Spinal cord (tissue), 10 donors: ENCODE results near the gene DNAL1. TPM values are rescaled to one million over a fixed set of nuclear protein-coding genes. Genes with fewer than 3 reads are reported as not detected.

ENCODE experiments used
- DNase-seq, 6 donors: peaks; one replicate each; pipeline versions ENCODE4 v3.0.0 to v3.0.0-alpha.2; 2013 to 2015; ENCODE audit warnings: low spot score in 6 of 6, low read depth in 4 of 6
- H3K27ac ChIP-seq: one replicate; pipeline ENCODE4 v1.5.1; 2013; ENCODE audit warnings: low read depth, low read length, control low read depth
- H3K27me3 ChIP-seq: one replicate; pipeline ENCODE4 v1.6.1; 2013; ENCODE audit warnings: low read length; ENCODE audit not compliant: control insufficient read depth, insufficient read depth
- H3K36me3 ChIP-seq: one replicate; pipeline ENCODE4 v1.6.1; 2013; ENCODE audit warnings: low read length; ENCODE audit not compliant: control insufficient read depth, insufficient read depth
- H3K4me1 ChIP-seq: one replicate; pipeline ENCODE4 v1.6.1; 2013; ENCODE audit warnings: low read length; ENCODE audit not compliant: control insufficient read depth, insufficient read depth
- H3K4me3 ChIP-seq: one replicate; pipeline ENCODE4 v1.5.1; 2013; ENCODE audit warnings: low read depth, low read length, control low read depth
- H3K9me3 ChIP-seq: one replicate; pipeline ENCODE4 v1.6.1; 2013; ENCODE audit warnings: low read length; ENCODE audit not compliant: control insufficient read depth, insufficient read depth
- WGBS: methylation state at CpG from one replicate; pipeline ENCODE4 v1.1.5; 2013; ENCODE audit warnings: missing lambda C conversion rate; ENCODE audit not compliant: insufficient coverage; 5-methylcytosine and 5-hydroxymethylcytosine counted together
- polyA plus RNA-seq, 2 donors: library from polyadenylated mRNA; unstranded; fragments of 120-200 nt; gene quantifications; one replicate each; pipeline ENCODE4 v1.2.1, GENCODE V29; 2013; ENCODE audit not compliant: insufficient read length in 2 of 2
- total RNA-seq, 2 donors: library from RNA; depleted of rRNA in 1 of 2; stranded (reverse); fragments of 120-200 nt in 1 of 2; fragments of >200 nt in 1 of 2; gene quantifications; one replicate each; pipeline versions ENCODE4 v1.2.3 to v1.2.4, GENCODE V29; 2013 to 2014
- donor health status: healthy.

Gene DNAL1
- total and polyA plus RNA-seq, 4 donors = 15.4 to 26.0 (median 20.2) TPM

DNA sequence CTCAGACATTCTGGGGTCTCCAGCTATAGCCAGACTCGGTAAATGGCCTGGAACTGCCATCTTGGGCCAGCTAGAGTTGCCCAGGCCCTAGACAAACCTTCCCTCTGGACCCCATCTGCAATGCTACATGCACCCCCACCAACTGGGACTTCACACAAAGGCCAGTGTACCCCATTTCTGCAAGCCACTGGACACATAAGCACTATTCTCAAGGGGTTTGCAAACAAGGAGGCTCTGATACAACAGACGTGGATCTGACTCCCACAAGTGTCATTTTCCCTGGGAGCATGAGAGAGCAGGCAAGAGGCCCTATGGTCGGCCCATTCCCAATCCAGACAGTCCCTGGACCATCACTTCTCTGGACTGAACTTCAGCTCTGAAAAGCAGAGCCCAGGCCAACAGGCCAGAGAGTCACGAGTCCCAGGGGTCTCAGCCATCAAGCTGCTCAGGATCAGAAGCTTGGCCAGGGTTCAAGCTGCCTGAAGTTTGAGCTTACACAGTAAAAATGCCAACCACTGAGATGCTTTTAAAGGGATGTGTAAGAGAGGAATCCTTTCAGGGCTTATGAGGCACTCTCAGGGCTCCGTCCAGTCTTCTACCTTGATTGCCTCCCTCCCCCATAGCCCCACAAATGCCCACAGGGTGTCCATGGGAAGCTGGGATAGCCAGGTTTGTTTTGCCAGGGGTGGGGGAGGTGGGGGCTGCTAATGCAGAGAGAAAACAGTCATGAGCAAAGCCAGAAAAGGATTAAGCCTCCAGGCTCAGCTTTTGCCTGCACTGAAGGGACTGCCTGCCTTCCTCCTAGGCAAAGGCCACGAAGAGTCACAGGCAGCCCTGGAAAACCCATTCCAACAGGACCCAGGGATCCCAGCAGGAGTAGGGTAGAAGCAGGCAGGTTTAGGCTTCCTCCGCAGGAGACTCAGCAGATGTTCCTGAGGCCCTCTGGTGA lies 101.1 kb downstream of the DNAL1 start:
- Histone ChIP-seq H3K36me3 (peaks cover 5% of the 10 kb centered on the region), H3K27ac (peak overlapping the region; percentile 37), H3K27me3 (no peaks in the 10 kb centered on the region), H3K4me3 (no peak overlapping the region), H3K4me1 (peaks cover 78% of the 10 kb centered on the region), H3K9me3 (no peaks in the 10 kb centered on the region)
- DNase-seq = no peak
- WGBS = 72% methylated on average over 4 of the region's 7 CpGs

DNA sequence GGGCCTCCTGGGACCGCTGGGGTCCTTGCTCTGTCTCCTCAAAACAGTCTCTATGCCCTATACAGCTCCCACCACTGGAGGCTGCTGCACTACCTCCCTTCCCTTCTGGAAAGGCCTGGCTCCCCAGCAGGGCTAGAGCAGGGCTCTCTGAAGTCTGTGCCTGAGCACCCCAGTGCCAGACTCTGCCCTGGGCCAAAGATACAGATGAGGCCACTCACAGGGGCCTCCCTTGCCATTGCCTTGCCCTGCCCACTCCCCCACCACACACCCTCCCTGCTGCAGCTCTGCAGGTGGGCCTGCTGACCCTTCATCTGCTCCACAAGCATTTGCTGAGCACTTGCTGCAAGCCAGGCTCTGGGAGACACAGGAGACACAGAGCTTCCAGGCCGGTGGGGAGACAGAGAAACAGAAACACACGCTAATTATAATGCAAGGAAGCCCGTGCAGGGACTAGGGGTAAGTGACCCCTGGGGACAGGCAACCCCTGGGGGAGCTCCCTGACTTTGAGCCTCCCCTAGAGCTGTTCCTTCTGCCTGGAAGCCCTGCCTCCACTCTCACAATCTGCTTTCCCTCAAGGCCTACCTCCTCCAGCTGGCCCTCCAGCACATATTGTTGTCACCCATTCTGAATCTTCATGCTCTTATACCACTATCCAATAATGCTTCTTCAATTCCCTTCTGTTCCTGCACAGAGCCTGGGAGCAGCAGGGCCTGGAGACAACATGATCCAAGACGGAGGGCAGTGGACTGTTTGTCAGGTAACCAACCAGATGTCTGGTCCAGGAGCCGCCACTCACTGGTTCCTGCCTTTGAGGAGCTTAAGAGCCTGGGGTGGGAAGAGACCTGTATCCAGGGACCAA lies 102.0 kb downstream of the DNAL1 start:
- Histone ChIP-seq H3K4me1 (peaks cover 78% of the 10 kb centered on the region), H3K9me3 (no peaks in the 10 kb centered on the region), H3K27me3 (no peaks in the 10 kb centered on the region), H3K27ac (peak overlapping the region; percentile 37), H3K36me3 (peaks cover 5% of the 10 kb centered on the region), H3K4me3 (no peak overlapping the region)
- DNase-seq = no peak
- 49% methylated on average over 6 of the region's 6 CpGs for WGBS

DNA sequence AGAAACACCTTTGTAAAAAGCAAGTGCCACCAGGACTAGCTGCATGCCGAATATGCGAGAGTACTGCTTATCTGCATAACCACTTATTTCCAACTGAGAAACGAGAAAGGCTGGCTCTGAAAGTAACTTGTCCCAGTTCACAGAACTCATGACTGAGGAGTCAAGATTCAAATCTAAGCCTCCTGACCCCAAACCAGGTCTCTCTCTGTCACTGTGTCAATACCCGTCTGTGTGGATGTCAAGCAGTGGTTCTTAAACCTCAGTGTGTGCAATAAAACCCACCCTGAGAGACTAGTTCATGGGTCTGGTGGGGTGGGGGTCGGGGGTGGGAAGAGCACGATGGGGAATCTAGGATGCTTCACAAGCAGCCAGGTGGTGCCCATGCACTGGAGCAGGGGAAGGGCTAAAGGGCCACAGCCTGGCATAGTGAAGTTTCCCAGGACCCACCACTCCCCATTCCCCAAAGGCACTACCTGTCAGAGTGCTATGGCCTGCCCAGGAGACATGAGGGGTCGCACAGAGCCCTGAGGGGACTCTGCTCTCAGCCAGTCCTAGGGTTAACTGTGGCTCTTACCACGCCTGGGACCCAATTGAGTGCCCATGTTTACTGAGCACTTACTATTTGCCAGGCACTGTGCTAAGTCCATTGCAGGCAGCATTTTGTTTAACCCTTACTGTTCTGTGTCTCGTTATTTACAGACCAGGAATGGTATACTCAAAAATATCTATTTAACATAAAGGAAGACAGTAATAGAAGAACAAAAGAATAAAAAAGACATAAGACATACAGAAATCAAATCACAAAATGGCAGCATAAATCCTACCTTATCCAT lies 102.8 kb downstream of the DNAL1 start:
- H3K36me3 ChIP-seq = peaks cover 2% of the 10 kb centered on the region
- H3K9me3 ChIP-seq = no peaks in the 10 kb centered on the region
- no peak overlapping the region for H3K27ac ChIP-seq
- DNase-seq = no peak
- H3K4me1 ChIP-seq = peaks cover 78% of the 10 kb centered on the region
- WGBS = 92% methylated on average over 5 of the region's 9 CpGs
- H3K27me3 ChIP-seq = no peaks in the 10 kb centered on the region
- no peak overlapping the region for H3K4me3 ChIP-seq

DNA sequence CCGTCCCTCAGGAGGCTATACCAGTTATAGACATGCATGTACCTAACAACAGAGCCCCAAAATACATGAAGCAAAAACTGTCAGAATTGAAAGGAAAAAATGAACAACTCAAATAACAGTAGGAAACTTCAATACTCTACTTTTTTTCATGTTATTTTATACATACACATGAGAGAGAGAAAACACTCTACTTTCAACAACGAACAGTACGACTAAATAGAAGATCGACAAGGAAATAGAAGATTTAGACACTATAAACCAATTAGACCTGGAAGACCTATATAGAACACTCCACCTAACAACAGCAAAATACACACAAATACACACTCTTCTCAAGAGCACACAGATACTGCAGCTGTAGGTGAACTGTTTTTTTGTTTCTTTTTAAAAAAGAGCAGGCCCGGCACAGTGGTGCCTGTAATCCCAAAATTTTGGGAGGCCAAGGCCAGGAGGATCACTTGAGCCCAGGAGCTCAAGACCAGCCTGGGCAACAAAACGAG lies 104.1 kb downstream of the DNAL1 start:
- Histone ChIP-seq H3K9me3 (no peaks in the 10 kb centered on the region), H3K27me3 (no peaks in the 10 kb centered on the region), H3K27ac (no peak overlapping the region), H3K4me3 (no peak overlapping the region), H3K36me3 (peaks cover 2% of the 10 kb centered on the region), H3K4me1 (peaks cover 79% of the 10 kb centered on the region)
- 100% methylated on average over 1 of the region's 6 CpGs for WGBS
- DNase-seq = no peak

DNA sequence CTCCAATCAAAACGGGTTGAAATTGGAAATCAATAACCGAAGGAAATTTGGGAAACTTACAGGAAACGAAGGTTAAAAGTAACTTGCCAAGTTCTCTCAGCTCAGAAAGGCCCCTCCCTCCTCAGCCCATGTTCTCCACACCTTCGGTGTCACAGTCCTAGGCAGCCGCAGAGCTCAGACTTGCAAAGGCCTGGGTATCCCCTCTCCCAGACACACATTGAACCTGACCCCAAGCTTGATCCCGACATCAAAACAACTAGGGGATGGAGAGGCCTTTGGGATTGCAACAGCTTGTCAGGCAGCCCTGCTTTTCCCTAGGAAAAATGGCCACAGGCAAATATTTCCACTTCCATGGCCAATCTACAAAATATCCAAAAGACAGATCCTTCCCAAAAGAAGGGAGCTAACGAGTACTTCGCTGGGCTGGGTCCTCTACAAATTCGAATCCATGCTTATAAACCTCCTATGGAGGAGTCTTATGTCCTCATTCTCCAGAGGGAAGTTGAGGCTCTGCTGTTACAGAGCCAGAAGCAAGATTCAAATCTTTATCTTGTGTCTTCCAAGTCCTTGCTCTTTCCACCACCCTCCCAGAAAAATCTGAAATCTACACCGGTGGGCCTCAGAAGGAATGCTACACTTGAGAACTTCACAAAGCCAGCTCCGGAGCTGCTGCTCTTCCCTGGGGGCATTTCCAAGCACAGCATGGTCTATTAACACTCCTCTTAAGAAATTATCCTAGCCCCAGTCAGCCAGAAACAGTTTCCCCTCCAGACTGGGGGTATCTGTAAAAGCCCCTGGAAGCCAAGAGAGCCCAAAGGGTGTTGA lies 105.1 kb downstream of the DNAL1 start:
- Histone ChIP-seq H3K27me3 (no peaks in the 10 kb centered on the region), H3K36me3 (no peaks in the 10 kb centered on the region), H3K27ac (peak overlapping the region; percentile 55), H3K4me3 (no peak overlapping the region), H3K9me3 (no peaks in the 10 kb centered on the region), H3K4me1 (peaks cover 79% of the 10 kb centered on the region)
- no peak for DNase-seq
- WGBS = 57% methylated on average over 8 of the region's 11 CpGs

DNA sequence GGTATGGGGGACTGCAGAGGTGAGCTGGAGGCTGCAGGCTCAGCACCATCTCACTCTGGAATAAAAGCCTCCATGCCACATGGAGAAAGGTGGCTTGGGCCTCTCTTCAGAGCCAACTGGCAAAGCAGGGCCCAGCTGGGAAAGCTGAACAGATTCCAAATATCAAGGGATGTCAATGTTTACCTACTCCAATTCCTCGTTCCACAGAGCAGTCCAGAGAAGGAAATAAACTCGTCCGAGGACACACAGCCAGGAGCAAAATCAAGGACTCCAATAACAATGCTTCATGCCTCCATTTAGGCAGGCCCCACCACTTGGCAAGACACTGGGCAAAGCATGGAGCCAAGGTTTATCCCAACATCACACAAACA lies 105.7 kb downstream of the DNAL1 start:
- WGBS = 52% methylated on average over 3 of the region's 3 CpGs
- Histone ChIP-seq H3K4me1 (peaks cover 79% of the 10 kb centered on the region), H3K36me3 (no peaks in the 10 kb centered on the region), H3K9me3 (no peaks in the 10 kb centered on the region), H3K4me3 (no peak overlapping the region), H3K27ac (no peak overlapping the region), H3K27me3 (no peaks in the 10 kb centered on the region)
- peak in 1 of 6 donors; percentile 40 for DNase-seq

DNA sequence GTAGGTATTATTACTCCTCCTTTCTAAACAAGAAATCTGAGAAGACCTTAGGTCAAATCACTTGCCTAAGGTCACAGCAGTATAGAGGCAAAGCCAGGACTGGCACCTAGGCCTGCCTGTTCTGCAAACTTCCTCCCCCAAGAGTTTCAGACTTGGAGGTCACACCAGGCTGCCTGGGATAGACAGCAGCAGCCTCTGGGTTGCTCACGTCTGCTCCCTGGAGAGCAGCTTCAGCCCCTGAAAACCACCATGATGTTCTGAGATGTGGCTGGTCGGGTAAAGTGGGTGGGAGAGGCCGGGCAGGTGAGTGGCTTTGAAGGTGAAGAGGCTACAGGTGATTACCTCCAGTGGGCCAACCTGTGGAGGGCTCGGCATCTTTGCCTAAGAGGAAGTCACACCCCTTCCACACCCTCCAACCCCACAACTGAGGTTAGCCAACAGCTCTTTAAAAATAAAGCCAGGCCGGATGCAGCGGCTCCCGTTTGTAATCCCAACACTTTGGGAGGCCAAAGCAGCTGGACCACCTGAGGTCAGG lies 106.4 kb downstream of the DNAL1 start:
- H3K36me3 ChIP-seq = no peaks in the 10 kb centered on the region
- H3K9me3 ChIP-seq = no peaks in the 10 kb centered on the region
- no peaks in the 10 kb centered on the region for H3K27me3 ChIP-seq
- WGBS = 92% methylated on average over 5 of the region's 7 CpGs
- no peak overlapping the region for H3K27ac ChIP-seq
- H3K4me3 ChIP-seq = no peak overlapping the region
- H3K4me1 ChIP-seq = peaks cover 78% of the 10 kb centered on the region
- no peak for DNase-seq

DNA sequence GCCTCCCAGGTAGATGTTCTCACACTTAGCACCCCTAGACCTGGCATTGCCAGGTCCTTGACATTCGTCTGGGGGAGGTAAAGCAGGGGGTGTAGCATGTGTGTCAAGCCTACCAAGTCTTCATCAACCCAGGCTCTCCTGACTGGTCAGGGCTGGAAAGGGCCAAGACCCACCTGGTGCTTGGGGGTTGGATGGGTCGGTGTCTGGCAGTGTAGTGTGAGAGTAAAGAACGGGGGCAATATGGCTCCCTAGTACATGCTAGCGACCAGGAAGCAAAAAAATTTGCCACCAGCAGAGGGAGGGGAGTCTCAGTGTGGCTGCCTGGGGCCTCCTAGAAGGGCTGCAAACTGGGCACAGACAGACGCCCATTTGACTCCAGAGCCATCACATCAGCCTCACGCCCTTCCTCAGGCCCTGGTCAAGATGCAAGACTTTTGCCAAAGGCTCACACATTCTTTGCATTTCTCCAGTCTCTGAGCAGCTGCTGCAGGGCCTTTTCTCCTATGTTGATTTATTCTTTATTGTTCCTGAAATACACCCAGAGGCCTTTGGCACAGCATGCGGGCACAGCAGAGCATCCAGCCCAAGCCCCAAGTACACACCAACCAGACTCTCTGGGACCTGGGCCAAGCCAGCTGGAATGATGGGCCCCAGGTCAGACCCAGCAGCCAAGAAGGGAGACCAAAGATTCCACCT lies 107.7 kb downstream of the DNAL1 start:
- H3K4me3 ChIP-seq = no peak overlapping the region
- no peaks in the 10 kb centered on the region for H3K36me3 ChIP-seq
- DNase-seq = peak in 2 of 6 donors; percentile 71 to 84
- peaks cover 79% of the 10 kb centered on the region for H3K4me1 ChIP-seq
- peak overlapping the region; percentile 82 for H3K27ac ChIP-seq
- no peaks in the 10 kb centered on the region for H3K27me3 ChIP-seq
- H3K9me3 ChIP-seq = no peaks in the 10 kb centered on the region
- WGBS = 44% methylated on average over 6 of the region's 7 CpGs
